ENCODE data around the gene GNG2. TPM values are rescaled to one million over a fixed set of nuclear protein-coding genes. Genes with fewer than 3 reads are reported as not detected.

Gene GNG2
- total and polyA plus RNA-seq, 10 of the 15 experiments (the other 5 are each of a cell fraction or from before 2014, with no cell fraction given) = 31.6 to 114 (median 66.4) TPM

GRCh38 chr14:51963286-51963685 lies 102.9 kb downstream of the GNG2 start (continued):
- TF ChIP-seq CBX5 (IDR thresholded peaks at IDR 0.05; ENCODE audit: low read depth) = no peak
- no peak for TF ChIP-seq EGR1 (IDR thresholded peaks at IDR 0.05; ENCODE audit: borderline replicate concordance in 1 of 2, low read depth in 2 of 2, low read length in 2 of 2)
- TF ChIP-seq ZBTB33 (IDR thresholded peaks at IDR 0.05) = no peak
- no peak for TF ChIP-seq SREBF1 (IDR thresholded peaks at IDR 0.05; ENCODE audit: low read length)
- TF ChIP-seq E2F8 (IDR thresholded peaks at IDR 0.05; ENCODE audit: low read depth, partially characterized antibody) = no peak
- TF ChIP-seq USF1 (IDR thresholded peaks at IDR 0.05; ENCODE audit: borderline replicate concordance, extremely low read length, insufficient read depth, low read depth, low read length) = no peak
- TF ChIP-seq ATF3 (IDR thresholded peaks at IDR 0.05; ENCODE audit: borderline replicate concordance, extremely low read depth, low read depth, low read length) = no peak
